ENCODE results near the gene SUN2. TPM values are rescaled to one million over a fixed set of nuclear protein-coding genes. Genes with fewer than 3 reads are reported as not detected.

The SUN2 gene
- total RNA-seq, 4 donors from 2014 or later, result 118 to 285 (median 175) TPM

DNA sequence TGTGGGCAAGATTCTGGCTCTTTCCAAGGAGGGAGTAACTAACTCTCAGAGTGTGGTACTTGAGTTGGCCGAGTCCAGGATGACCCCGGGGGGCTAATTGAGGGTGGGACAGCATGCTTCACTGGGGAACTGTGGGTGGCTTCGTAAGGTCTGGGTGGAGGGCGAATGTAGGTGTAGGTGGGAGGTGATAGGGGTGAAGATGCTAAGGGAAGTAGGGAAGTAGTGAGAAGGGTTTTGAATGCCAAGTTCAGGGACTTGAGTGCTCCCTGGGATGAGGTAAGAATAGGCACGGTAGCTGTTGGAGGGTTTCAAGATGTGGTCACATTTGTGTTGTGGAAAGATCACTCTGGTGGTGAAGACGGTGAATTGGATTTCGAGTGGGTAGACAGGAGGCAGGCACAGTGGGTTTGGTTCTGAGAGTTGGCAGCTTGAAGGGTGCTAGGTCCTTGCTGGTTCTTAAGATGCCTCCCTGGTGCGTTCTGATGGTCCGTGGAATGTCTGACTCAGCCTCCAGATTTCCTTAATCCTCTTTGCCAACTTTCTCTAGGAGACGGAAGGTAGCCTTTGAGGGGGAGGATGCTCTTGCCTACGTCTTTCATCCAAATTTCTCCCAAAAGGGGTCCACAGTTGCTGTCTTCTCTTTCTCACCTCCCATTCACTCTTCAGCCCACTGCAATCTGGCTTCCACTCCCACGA, 40.6 kb upstream of the SUN2 start:
- Histone ChIP-seq H3K4me1 (no peaks in the 10 kb centered on the region), H3K27me3 (no peaks in the 10 kb centered on the region), H3K4me3 (no peak overlapping the region), H3K27ac (no peak overlapping the region), H3K9me3 (no peaks in the 10 kb centered on the region), H3K36me3 (no peaks in the 10 kb centered on the region)
- TF ChIP-seq POLR2A (IDR thresholded peaks at IDR 0.05), result no peak
- TF ChIP-seq CTCF (IDR thresholded peaks at IDR 0.05), result no peak
- intact Hi-C loops (cut with DNase I; ENCODE audit: low total_unique reads), result no loop called here
- DNase-seq, result no peak

GRCh38 chr22:38795569-38795968, 39.8 kb upstream of the SUN2 start:
- Histone ChIP-seq H3K4me1 (no peaks in the 10 kb centered on the region), H3K27me3 (no peaks in the 10 kb centered on the region), H3K36me3 (no peaks in the 10 kb centered on the region), H3K27ac (no peak overlapping the region), H3K4me3 (no peak overlapping the region), H3K9me3 (no peaks in the 10 kb centered on the region)
- intact Hi-C loops (cut with DNase I; ENCODE audit: low total_unique reads), result no loop called here
- no peak for TF ChIP-seq POLR2A (IDR thresholded peaks at IDR 0.05)
- TF ChIP-seq CTCF (IDR thresholded peaks at IDR 0.05), result no peak
- DNase-seq, result no peak

- intact Hi-C loops (cut with DNase I; ENCODE audit: low total_unique reads), result loop anchor here (5.0 kb wide), 1 partner anchor 37 kb away; the partner anchor contains the start of gene SUN2
- Histone ChIP-seq H3K4me1 (peaks cover 0 to 2% of the 10 kb centered on the region in 2 donors), H3K27me3 (no peaks in the 10 kb centered on the region), H3K36me3 (no peaks in the 10 kb centered on the region), H3K27ac (peak within 1 kb of the TSS; percentile 81 to 85), H3K4me3 (peak within 1 kb of the TSS; percentile 64 to 68), H3K9me3 (no peaks in the 10 kb centered on the region)
- peak; percentile 95 to 99 for DNase-seq
- TF ChIP-seq CTCF (IDR thresholded peaks at IDR 0.05) (no peak), POLR2A (IDR thresholded peaks at IDR 0.05) (peak; percentile 26 to 65)
Measured at GRCh38 chr22:38793721-38794466, 38.1 kb upstream of the SUN2 start, which contains the start of gene DNAL4. TSS of gene DNAL4 (minus strand) at chr22:38794143. CDS start at chr22:38782731, 11,412 bp downstream.

DNA sequence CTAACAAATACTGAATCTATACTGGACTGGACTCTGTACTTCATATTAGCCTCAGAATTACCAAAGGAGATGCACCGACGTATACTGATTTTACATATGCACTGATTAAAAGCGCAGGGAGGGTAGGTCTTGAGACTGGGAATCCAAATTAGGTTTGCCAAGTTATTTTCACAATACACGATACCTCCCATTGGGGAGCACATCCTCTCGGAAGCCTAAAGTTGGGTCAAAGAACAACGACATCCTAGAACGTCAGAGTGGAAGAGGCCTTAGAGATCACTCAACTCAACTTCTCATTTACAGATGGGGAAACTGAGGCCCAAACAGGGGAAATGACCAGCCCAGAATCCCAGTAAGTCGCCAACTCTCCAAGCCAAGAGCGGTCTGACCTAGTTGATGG, 37.5 kb upstream of the SUN2 start:
- H3K4me3 ChIP-seq, result peak overlapping the region; percentile 64 to 68
- TF ChIP-seq POLR2A (IDR thresholded peaks at IDR 0.05), result no peak
- TF ChIP-seq CTCF (IDR thresholded peaks at IDR 0.05), result no peak
- intact Hi-C loops (cut with DNase I; ENCODE audit: low total_unique reads), result loop anchor here (5.0 kb wide), 1 partner anchor 36 kb away; the partner anchor contains the start of gene SUN2
- H3K9me3 ChIP-seq, result no peaks in the 10 kb centered on the region
- DNase-seq, result no peak
- no peaks in the 10 kb centered on the region for H3K27me3 ChIP-seq
- peak overlapping the region; percentile 81 to 85 for H3K27ac ChIP-seq
- H3K4me1 ChIP-seq, result peaks cover 0 to 5% of the 10 kb centered on the region in 2 donors
- no peaks in the 10 kb centered on the region for H3K36me3 ChIP-seq

DNA sequence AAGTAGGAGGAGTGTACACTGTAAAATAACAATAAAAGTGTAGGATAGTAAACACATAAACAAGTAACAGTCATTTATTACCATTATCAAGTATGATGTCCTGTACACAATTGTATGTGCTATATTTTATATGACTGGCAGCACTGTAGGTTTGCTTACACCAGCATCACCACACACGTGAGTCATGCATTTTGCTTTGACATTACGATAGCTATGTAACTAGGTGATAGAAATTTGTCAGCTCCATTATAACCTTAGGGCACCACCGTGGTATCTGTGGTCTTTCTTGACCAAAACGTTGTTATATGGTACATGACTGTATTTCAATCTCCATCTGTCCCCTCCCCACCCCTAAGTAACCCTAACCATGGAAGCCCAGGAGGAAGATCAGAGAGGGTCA, 37.0 kb upstream of the SUN2 start:
- H3K36me3 ChIP-seq, result no peaks in the 10 kb centered on the region
- no peaks in the 10 kb centered on the region for H3K27me3 ChIP-seq
- peak overlapping the region; percentile 81 to 85 for H3K27ac ChIP-seq
- DNase-seq, result no peak
- TF ChIP-seq CTCF (IDR thresholded peaks at IDR 0.05) (no peak), POLR2A (IDR thresholded peaks at IDR 0.05) (no peak)
- peaks cover 3 to 5% of the 10 kb centered on the region in 2 donors for H3K4me1 ChIP-seq
- H3K9me3 ChIP-seq, result no peaks in the 10 kb centered on the region
- intact Hi-C loops (cut with DNase I; ENCODE audit: low total_unique reads), result loop anchor here (5.0 kb wide), 1 partner anchor 36 kb away; the partner anchor contains the start of gene SUN2
- H3K4me3 ChIP-seq, result peak overlapping the region in 1 of 2 donors; percentile 68

All from uterus (tissue), 4 donors.